Stimulated activated CD4-positive, alpha-beta T cell treated with anti-CD3 and anti-CD28 coated beads, Interleukin-4, amount 100 ng/mL, for 48 hours (primary cell): ENCODE data around the gene ITGB1BP1.
"Not testable (repeated sequence)": the region's sequence is repeated elsewhere in the genome, so short reads cannot be mapped to it uniquely, and the experiment has no call there.

Experiments used
- DNase-seq, 2 donors: peaks; one replicate each; pipeline ENCODE4 v3.0.0-alpha.2; 2020; ENCODE audit warnings: low read depth in 2 of 2

ITGB1BP1 gene

GRCh38 chr2:9400268-9401058 is 22.9 kb downstream of the ITGB1BP1 start:
- DNase-seq, result no peak

DNA sequence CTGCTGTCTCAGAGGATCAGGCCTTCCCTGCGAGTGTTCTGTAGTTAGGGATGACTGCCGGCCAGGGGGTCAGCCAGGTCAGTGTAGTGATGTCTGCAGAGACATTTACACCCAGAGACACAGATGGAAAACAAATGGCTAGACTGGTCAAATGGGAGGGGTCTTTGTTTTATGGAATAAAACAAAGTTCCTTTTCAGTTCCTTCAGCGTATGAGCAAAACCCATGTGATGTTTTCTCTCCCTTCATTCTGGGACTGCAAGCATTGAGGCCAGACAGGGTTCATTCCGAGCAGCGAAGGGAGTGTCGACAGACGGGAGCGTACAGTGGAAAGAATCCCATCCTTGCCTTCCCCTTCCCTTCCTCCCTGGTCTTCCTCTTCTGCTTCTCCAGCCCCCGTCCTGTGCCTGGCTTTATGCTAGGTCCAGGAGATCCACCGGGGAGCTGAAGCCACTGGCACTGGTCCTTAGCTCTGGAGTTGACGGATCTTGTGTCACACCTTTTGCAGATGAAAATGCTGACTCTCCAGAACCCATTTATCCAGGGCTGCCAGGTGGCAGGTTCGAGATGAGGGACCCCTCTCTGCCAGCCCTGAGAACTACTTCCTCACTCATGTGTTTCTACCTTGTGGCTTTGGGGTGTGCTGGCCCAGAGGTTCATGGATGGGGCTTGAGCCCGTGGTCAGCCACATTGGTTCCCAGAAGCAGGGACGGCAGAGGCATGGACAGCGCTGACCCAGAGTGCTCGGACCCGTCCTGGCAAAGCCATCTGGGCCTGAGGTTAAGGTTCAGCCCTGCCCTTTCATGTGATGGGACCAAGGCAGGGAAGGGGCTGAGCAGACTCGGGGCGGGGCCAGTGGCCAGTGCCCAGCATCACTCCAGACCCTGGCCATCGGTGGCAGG is 24.2 kb downstream of the ITGB1BP1 start:
- no peak for DNase-seq

DNA sequence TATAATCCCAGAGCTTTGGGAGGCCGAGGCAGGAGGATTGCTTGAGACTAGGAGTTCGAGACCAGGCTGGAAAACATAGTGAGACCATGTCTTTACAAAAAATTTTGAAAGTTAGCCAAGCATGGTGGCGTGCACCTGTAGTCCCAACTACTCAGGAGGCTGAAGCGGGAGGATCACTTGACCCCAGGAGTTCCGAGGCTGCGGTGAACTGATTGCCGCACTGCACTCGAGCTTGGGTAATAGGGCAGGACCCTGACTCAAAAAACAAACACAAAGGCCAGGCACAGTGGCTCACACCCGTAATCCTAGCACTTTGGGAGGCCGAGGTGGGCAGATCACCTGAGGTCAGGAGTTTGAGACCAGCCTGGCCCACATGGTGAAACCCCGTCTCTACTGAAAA is 25.1 kb downstream of the ITGB1BP1 start:
- not testable (repeated sequence) for DNase-seq

- no peak for DNase-seq
Measured at GRCh38 chr2:9397201-9397600, 26.1 kb downstream of the ITGB1BP1 start.

DNA sequence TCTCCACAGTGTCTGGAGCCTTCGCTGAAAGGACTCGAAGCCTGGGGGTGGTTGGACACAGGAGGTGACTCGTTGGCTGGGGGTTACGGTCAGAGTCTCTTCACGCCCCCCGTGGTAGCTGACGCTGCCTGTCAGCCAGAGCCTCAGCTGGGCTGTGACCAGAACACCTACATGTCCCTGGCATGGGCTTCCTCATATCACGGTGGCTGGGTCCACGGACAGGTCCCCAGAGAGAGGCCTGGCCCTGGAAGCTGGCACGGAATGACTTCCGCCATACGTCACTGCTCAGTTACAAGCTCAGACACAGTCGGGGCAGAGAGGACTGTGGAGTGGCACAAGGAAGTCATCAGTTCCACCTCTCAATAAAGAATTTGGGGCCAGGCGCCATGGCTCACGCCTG is 28.5 kb downstream of the ITGB1BP1 start:
- no peak for DNase-seq

DNA sequence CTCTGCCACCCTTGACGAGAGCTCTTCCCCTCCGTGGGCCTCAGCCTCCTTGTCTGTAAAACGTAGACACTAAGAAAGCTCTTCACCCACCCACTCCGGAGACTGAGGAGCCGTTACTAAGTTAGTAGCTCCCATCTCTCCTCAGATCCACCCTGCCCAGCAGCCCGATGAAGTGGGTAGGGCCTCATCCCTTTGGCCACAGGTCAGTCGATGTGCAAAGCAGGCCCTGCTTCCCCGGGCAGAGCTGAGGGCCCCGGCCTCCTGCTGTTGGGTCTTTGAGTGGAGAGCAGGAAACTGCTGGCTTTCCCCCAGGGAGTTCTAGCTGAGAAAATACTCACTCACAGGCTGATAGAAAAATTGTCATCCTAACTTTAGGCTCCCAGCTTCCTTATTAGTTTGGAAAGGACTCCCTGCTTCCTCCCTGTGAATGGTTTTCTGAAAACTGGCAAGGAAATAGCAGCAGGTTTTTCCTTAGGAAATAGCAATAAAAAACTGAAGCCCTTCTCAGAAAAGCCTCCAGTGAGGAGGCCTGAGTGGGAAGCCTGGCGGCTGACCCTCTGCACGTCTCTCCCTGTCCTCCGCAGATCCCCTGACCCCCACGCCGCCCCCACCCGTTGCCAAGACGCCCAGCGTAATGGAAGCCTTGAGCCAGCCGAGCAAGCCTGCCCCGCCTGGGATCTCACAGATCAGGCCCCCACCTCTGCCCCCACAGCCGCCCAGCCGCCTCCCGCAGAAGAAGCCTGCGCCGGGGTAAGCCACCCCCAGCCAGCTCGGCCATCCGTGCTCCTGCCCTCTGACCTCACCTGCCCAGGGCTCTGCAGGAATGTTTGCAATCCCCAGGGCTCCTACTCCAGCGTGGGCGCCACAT is 30.2 kb downstream of the ITGB1BP1 start:
- DNase-seq, result no peak

DNA sequence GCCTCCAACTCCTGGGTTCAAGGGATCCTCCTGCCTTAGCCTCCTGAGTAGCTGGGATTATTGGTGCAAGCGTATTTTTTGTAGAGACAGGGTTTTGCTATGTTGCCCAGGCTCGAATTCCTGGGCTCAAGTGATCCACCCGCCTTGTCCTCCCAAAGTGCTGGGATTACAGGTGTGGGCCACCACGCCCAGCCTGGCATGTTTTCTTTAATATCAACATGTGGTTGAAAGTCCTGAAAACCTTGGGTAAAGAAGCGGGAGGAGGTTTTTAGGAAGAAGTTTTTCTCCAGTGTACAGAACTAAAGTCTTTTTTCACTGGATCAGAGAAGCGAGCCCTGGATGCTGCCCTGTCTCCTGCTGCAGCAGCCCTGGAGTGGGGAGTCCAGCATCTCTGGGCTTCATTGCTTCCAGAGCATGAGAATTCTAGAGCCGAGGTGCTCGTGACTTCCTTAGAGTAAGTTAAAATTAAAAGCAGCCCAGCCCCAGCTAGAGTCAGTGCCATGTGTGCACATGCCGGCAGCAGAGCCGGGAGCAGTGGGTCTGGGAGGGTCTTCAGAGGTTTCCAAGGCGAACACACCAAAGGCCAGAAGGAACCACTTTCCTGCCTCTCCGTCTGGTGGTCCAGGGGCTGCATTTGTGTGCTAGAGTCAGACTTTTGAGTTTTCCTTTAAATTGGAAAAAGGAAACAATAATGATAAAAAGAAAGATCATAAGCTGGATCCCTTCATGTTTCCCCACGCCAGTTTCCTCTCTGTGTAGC is 31.2 kb downstream of the ITGB1BP1 start:
- DNase-seq, result no peak

- no peak for DNase-seq
Measured at GRCh38 chr2:9390991-9391390, 32.3 kb downstream of the ITGB1BP1 start.

DNA sequence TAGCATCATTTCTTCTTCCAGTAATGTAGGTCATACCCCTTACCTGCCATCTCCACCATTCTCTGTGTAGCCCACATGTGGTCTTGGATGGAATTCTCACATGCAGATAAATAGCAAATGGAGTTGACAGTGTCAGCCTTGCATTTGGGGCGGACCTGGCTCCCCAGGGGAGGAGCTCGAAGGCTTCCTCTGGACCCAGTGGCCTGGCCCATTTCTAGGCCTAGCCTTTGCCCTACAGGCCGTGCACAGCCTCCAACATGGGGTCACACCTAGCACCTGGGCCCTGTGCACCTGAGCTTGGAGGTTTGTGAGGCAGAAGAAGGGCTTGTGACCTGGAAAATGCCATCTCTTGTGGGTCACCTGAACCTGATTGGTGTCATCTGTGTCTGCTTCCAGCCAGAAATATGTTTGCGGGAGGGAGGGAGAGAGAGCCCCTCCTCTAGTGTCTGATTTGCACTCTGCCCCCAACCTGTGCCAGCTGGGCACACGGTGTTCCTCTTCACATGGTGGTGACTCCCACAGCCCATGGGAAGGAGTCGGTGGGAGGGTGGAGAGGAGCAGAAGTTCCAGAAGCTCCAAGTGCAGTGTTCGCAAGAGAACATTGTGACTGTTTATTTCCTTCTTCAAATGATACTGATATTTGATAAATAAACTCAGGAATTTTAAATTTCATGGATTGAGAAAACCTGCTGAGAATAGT is 33.0 kb downstream of the ITGB1BP1 start:
- DNase-seq, result no peak

GRCh38 chr2:9388950-9389911 is 34.1 kb downstream of the ITGB1BP1 start:
- DNase-seq, result no peak

GRCh38 chr2:9388199-9388681 is 35.1 kb downstream of the ITGB1BP1 start:
- no peak for DNase-seq

DNA sequence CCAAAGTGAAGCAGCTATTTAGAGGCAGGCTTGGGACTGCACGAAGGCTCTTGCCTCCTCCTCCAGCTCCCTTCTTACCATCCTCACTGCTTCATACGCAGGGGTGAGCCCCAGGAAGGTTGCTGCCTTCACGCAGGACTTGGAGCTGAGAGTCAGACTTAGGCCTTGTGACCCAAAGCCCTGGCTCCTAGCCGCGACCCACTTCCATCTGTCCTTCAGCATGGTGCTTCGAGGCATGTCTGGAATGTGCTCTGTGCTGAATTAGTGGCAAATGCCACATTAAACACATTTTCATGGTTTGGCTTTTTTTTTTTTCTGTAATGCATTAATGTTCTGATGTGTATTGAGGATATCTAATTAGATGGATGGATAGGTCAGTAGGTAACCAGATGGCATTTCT is 37.5 kb downstream of the ITGB1BP1 start:
- no peak for DNase-seq

DNA sequence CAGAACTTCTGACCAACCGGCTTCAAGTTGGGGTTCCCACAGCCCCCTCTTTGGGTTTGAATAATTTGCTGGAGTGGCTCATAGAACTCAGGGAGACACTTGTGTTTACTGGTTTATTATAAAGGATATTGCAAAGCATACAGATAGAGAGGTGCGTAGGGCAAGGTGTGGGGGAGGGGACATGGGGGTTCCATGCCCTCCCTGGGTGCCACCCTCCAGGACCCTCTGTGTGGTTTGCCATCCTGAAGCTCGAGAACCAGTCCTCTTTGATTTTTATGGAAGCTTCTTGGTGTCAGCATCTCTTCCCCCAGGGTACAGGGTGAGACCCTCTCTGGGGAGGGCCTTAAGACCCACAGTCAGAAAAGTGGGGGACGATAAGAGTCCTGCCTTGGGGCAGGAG is 38.8 kb downstream of the ITGB1BP1 start:
- DNase-seq, result no peak

- no peak for DNase-seq
Measured at GRCh38 chr2:9382604-9383235, 40.6 kb downstream of the ITGB1BP1 start.

DNA sequence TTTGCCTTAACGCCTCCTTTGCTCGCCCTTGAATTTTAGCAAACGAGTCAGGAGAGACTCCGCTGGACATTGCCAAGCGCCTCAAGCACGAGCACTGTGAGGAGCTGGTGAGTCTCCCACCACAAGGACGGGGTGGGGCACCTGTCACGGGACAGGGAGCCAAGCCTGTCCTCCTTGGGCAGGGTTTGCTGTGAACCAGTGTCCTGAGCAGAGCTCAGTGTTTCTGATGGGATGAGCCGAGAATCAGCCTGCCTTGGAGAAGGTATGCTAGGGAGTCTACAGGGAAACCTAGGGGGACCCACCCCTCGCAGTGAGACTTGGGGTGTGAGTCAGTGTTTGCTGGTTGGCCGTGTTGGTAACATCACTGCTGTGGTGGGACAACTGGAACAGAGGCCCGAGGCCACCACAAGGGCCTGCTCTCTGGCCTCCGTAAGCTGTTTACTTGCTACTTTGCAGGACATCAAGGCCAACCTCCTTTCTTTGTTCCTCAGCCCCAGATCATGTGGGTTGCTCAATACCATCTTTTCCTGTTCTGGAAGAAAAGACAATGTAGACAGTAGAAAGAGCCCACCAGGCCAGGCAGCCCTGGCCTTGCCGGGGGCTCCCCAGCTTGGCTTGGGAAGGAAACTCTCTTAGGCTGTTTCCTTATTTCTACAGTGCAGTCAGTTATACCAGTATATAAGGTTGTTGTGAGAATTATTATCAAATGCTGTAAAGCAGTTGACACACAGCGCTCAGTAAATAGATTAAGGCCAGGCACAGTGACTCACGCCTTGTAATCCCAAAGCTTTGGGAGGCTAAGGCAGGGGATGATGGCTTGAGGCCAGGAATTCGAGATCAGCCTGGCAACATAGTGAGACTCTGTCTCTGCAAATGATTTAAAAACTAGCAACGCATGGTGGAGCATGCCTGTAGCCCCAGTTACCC is 42.4 kb downstream of the ITGB1BP1 start:
- no peak for DNase-seq

GRCh38 chr2:9379391-9379755 is 44.0 kb downstream of the ITGB1BP1 start:
- no peak for DNase-seq
